Ishikawa (cell line): ENCODE results near the gene TRIM9.

Source experiments
- RAD21 ChIP-seq: IDR thresholded peaks from 2 replicates; pipeline ENCODE4 v1.6.1; 2012; ENCODE audit warnings: low read depth
- TAF1 ChIP-seq: IDR thresholded peaks from 2 replicates; pipeline ENCODE4 v1.6.1; 2012; ENCODE audit warnings: low read depth, mild to moderate bottlenecking
- YY1 ChIP-seq: IDR thresholded peaks from 2 replicates; pipeline ENCODE4 v1.6.1; 2012; ENCODE audit warnings: low read depth

DNA sequence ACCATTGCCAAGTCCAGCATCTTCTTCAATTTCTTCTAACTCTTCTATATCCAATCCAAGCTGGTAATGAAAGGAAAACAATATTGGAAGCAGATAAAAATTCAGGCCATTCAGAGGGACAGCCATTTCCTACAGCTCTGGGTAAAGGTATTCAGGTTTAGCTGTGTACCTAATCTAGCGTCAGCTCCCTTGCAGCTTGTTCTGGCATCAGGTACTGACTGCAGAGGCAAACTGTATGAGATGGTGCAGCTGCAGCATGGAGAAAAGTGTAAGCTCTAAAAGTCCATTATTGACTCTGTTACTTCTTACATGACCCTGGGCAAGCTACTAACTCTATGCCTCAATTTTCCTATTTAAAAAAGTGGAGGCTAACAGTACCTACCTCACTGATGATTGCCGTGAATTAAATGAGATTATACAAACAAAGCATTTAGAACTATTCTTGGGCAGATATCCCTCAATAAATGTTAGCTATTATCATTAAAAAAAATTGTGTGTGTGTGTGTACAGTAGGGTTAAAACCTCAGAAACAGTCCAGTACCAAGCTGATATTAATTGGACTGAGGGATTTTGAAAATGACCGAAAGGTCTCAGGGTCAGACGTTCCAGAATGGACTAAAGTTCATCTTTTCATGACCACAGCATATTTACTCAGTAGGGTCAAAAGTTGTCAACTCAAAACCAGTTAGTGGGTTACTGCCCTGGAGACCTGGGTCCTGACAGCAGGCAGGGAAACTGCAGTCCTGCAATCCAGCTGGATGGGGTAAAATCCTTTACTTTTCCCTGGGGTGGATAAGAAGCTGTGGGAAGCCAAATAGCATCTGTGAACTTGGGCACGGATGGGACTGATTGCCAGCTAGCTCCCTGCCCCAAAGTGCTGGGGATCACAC lies 159.5 kb downstream of the TRIM9 start:
- TF ChIP-seq YY1 (no peak), TAF1 (no peak), RAD21 (no peak)
